ENCODE measurements around the gene STARD6. TPM values are rescaled to one million over a fixed set of nuclear protein-coding genes. Genes with fewer than 3 reads are reported as not detected.

The STARD6 gene
- total and polyA plus RNA-seq, 4 donors = not detected

GRCh38 chr18:54335638-54336173 lies 22.0 kb downstream of the STARD6 start:
- no peak overlapping the region for H3K9ac ChIP-seq (ENCODE audit: low read depth in 1 of 2, low read length in 2 of 2)
- H3K4me1 ChIP-seq (ENCODE audit: control insufficient read depth in 4 of 4, insufficient read depth in 4 of 4, low read length in 3 of 4) = no peaks in the 10 kb centered on the region
- no peaks in the 10 kb centered on the region for H3K36me3 ChIP-seq (ENCODE audit: control insufficient read depth in 4 of 4, insufficient read depth in 3 of 4, low read depth in 1 of 4, low read length in 3 of 4)
- H3K27ac ChIP-seq (ENCODE audit: low read depth in 1 of 2, low read length in 2 of 2) = no peak overlapping the region
- no peak overlapping the region for H3K4me3 ChIP-seq (ENCODE audit: low read depth in 1 of 3, low read length in 3 of 3)
- H3K9me3 ChIP-seq (ENCODE audit: control insufficient read depth in 4 of 4, low read length in 3 of 4) = peaks cover 0 to 3% (median 0%) of the 10 kb centered on the region in 4 donors
- TF ChIP-seq FOXA1 (IDR thresholded peaks at IDR 0.05) (no peak), TAF1 (conservative IDR thresholded peaks at IDR 0.05) (no peak), ZBTB33 (IDR thresholded peaks at IDR 0.05) (no peak), FOXA2 (IDR thresholded peaks at IDR 0.05) (no peak), HNF4G (IDR thresholded peaks at IDR 0.05) (no peak), EGR1 (IDR thresholded peaks at IDR 0.05; ENCODE audit: low read depth in 2 of 2) (no peak), JUND (IDR thresholded peaks at IDR 0.05) (no peak), RXRA (IDR thresholded peaks at IDR 0.05) (no peak), REST (IDR thresholded peaks at IDR 0.05) (no peak), SP1 (IDR thresholded peaks at IDR 0.05) (no peak), YY1 (IDR thresholded peaks at IDR 0.05) (no peak)
- 96% methylated on average over 2 of the region's 2 CpGs for WGBS
- H3K27me3 ChIP-seq (ENCODE audit: control insufficient read depth in 4 of 4, insufficient read depth in 4 of 4, low read length in 3 of 4) = peaks cover 0 to 2% (median 0%) of the 10 kb centered on the region in 4 donors
- DNase-seq (ENCODE audit: low spot score) = no peak

- no peaks in the 10 kb centered on the region for H3K27me3 ChIP-seq (ENCODE audit: control insufficient read depth in 4 of 4, insufficient read depth in 4 of 4, low read length in 3 of 4)
- H3K4me3 ChIP-seq (ENCODE audit: low read depth in 1 of 3, low read length in 3 of 3) = no peak overlapping the region
- H3K27ac ChIP-seq (ENCODE audit: low read depth in 1 of 2, low read length in 2 of 2) = no peak overlapping the region
- no peak for DNase-seq (ENCODE audit: low spot score)
- TF ChIP-seq HNF4G (IDR thresholded peaks at IDR 0.05) (no peak), RXRA (IDR thresholded peaks at IDR 0.05) (no peak), RAD21 (IDR thresholded peaks at IDR 0.05) (peak in 1 of 2 donors; percentile 8)
- no peaks in the 10 kb centered on the region for H3K36me3 ChIP-seq (ENCODE audit: control insufficient read depth in 4 of 4, insufficient read depth in 3 of 4, low read depth in 1 of 4, low read length in 3 of 4)
- H3K9ac ChIP-seq (ENCODE audit: low read depth in 1 of 2, low read length in 2 of 2) = no peak overlapping the region
- H3K4me1 ChIP-seq (ENCODE audit: control insufficient read depth in 4 of 4, insufficient read depth in 4 of 4, low read length in 3 of 4) = peaks cover 0 to 4% (median 0%) of the 10 kb centered on the region in 4 donors
- no peaks in the 10 kb centered on the region for H3K9me3 ChIP-seq (ENCODE audit: control insufficient read depth in 4 of 4, low read length in 3 of 4)
- 75% methylated on average over 6 of the region's 6 CpGs for WGBS
These were observed 26.7 kb downstream of the STARD6 start for GRCh38 chr18:54330768-54331548.

- Histone ChIP-seq H3K4me3 (ENCODE audit: low read depth in 1 of 3, low read length in 3 of 3) (no peak overlapping the region), H3K27me3 (ENCODE audit: control insufficient read depth in 4 of 4, insufficient read depth in 4 of 4, low read length in 3 of 4) (no peaks in the 10 kb centered on the region), H3K27ac (ENCODE audit: low read depth in 1 of 2, low read length in 2 of 2) (no peak overlapping the region), H3K9me3 (ENCODE audit: control insufficient read depth in 4 of 4, low read length in 3 of 4) (no peaks in the 10 kb centered on the region), H3K4me1 (ENCODE audit: control insufficient read depth in 4 of 4, insufficient read depth in 4 of 4, low read length in 3 of 4) (peaks cover 0 to 4% (median 0%) of the 10 kb centered on the region in 4 donors), H3K9ac (ENCODE audit: low read depth in 1 of 2, low read length in 2 of 2) (no peak overlapping the region), H3K36me3 (ENCODE audit: control insufficient read depth in 4 of 4, insufficient read depth in 3 of 4, low read depth in 1 of 4, low read length in 3 of 4) (no peaks in the 10 kb centered on the region)
- no peak for DNase-seq (ENCODE audit: low spot score)
- no peak for TF ChIP-seq RAD21 (IDR thresholded peaks at IDR 0.05)
- TF ChIP-seq HNF4A (conservative IDR thresholded peaks at IDR 0.05) = no peak
- TF ChIP-seq NR2F2 (IDR thresholded peaks at IDR 0.05) = no peak
- TF ChIP-seq EGR1 (IDR thresholded peaks at IDR 0.05; ENCODE audit: low read depth in 2 of 2) = no peak
- no peak for TF ChIP-seq REST (IDR thresholded peaks at IDR 0.05)
- no peak for TF ChIP-seq SP1 (IDR thresholded peaks at IDR 0.05)
- no peak for TF ChIP-seq MAX (IDR thresholded peaks at IDR 0.05)
- TF ChIP-seq TAF1 (conservative IDR thresholded peaks at IDR 0.05) = no peak
- no peak for TF ChIP-seq FOXA2 (IDR thresholded peaks at IDR 0.05)
- no peak for TF ChIP-seq YY1 (IDR thresholded peaks at IDR 0.05)
These were observed 27.9 kb downstream of the STARD6 start for GRCh38 chr18:54329787-54330186.
